HG02870 (cell line): Measurements from ENCODE around the gene SMIM7.
"Not testable (repeated sequence)": the region's sequence is repeated elsewhere in the genome, so short reads cannot be mapped to it uniquely, and the experiment has no call there.

ENCODE experiments used
- ATAC-seq: cut with Tn5 transposase; IDR thresholded peaks from one replicate; pipeline ENCODE4 v1.9.1; 2021; ENCODE audit warnings: mild to moderate bottlenecking, moderate library complexity; ENCODE audit not compliant: unreplicated experiment

Gene SMIM7

DNA sequence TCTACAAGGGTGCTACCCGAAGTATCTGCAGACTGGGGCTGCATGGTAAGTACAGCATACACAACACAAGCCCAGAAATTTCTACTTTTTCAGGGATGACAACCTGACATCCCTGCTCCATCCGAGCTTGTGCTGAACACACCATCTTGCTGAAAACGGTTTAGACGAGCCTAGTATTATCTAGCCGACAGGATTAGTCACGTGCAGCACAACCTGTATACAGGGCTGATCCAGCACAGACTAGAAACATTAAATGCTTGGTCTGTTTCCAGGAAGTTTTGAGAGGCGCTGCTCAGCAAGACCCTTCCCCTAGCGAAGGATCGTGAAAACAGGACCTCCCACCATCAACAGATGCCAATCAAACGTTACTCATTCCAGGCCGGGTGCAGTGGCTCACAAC is 4.2 kb downstream of the SMIM7 start:
- no peak for ATAC-seq

DNA sequence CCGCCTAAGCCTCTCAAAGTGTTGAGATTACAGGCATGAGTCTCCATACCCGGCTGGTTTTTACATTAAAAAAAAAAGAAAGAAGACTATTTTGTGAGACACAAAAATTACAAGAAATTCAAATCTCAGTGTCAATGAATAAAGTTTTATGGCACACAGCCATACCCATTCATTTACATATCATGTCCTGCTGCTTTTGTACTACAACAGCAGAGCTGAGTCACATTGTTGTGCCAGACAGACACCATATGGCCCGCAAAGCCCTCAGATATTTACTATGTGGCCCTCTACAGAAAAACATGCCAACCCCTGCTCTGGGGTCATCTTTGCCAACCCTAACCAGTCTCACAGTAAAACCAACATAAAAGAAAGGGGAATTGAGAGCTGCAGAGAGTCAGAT is 5.3 kb downstream of the SMIM7 start:
- ATAC-seq: no peak

DNA sequence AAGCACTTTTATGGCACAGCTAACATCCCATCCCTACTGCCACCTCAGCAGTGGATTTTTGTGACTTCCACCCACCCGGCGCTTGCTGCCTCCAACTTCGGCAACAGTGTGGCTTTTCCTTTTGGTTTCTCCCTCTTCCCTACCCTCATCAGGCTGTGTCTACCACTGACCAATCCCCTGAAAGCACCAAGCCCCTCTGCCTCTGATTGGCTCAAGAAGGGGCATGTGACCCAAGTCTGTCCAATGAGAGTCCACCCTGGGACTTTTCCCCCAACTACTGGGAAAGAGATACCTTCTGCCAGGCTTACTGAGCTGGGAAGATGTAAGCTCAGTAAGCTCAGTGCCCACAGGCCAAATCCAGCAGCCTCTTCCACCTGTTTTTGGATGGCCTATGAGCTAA is 5.8 kb downstream of the SMIM7 start:
- no peak for ATAC-seq

DNA sequence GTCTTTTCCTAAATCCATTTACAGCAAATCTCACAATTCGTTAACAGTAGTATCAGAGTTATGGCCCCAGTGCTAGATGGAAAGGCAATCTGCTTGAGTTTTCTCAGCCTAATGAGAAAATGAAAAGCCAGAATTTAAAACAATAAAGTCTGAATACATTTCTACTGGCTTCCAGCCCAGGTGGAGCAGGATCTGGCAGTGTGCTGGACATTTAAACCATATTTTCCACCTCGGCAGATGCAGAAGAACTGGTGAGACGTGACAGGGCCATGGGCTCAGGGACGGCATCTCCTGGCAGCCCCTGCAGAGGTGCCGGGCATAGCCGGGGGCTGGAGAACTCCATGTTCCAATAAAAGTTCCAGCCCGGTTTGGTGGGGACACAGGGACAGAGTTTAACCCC is 7.1 kb downstream of the SMIM7 start:
- no peak for ATAC-seq

DNA sequence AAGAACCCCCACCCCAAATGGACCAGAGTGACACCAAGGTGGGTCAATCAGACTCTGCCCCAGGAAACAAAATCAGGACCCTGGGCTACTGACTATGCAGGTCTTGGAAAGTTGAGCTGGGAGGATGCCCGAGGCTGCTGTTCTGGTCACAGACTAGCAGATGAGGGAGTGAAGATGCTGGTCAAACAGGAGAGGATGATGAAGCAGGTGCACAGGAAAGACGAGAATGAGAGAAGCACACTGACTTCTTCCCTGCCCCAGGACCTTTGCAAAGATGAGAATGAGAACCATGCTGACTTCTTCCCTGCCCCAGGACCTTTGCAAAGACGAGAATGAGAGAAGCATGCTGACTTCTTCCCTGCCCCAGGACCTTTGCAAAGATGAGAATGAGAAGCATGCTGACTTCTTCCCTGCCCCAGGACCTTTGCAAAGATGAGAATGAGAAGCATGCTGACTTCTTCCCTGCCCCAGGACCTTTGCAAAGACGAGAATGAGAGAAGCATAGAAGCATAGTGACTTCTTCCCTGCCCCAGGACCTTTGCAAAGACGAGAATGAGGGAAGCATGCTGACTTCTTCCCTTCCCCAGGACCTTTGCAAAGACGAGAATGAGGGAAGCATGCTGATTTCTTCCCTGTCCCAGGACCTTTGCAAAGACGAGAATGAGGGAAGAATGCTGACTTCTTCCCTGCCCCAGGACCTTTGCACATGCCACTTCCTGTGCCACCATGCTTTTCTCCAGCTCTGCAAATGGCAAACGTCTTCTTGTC is 8.3 kb downstream of the SMIM7 start:
- ATAC-seq: not testable (repeated sequence)

DNA sequence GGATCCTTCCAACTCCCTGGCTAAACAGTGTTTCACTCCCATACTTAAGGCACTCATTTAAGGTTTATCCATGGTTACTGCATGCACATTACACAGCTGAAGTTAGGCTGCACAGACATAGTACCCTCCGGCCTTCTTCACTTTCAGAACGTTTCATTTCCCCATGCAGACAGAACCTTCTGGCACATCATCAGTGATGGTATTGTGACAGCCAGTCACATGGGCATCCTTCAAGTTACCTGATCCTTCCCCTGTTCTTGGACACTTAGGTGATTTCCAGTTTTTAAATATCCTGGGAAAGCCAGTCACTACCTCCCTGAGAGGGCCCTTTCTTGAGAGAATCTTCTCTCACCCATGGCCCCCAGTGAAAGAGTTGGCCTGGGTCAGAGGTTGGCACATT is 9.1 kb downstream of the SMIM7 start:
- no peak for ATAC-seq

DNA sequence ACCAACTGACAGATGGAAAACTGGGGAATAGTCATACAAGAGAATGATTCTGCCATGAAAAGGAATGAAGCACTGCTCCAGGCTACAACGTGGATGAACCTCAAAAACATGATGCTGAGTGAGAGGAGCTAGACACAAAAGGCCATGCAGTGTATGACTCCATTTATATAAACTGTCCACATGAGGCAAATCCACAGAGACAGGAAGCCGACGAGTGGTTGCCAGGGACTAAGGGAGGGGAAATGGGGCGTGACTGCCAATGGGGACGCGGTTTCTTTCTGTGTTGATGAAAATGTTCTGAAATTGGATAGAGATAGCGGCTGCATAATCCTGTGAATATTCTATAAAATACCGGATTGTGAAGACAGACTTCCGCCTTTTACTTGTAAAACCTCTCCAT is 10.2 kb downstream of the SMIM7 start:
- ATAC-seq: no peak

DNA sequence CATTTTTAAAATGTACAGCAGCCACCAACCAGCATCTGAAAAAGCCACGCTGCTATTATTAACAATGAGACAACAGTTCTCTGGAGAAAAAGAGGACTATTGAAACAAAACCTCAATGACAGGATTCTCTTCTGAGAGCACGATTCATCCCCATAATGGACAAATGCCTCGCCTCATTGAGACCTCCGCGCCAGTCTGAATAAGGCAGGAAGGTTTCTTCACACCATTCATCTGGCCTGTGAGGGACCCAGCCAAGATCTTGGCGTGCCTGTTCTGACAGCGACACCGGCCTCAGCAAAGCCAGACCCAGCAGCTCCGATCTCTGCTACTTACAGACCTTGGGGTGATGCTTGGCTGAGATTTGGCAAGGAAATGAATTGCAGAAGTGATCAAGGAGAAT is 14.8 kb downstream of the SMIM7 start:
- ATAC-seq: no peak

DNA sequence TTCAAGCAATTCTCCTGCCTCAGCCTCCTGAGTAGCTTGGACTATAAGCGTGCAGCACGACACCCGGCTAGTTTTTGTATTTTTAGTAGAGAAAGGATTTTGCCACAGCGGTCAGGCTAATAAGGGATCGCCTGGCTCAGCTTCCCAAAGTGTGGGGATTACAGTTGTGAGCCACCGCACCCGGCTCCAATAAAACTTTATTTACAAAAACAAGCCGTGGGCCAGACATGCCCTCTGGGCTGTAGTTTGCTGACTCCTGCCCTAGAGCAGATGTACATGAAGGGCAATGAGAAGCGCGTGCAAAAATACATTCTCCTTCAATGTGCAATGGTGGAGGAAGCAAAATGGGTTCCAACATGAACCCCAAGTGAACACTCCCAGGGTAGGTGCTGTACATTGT is 18.2 kb downstream of the SMIM7 start:
- ATAC-seq: no peak

DNA sequence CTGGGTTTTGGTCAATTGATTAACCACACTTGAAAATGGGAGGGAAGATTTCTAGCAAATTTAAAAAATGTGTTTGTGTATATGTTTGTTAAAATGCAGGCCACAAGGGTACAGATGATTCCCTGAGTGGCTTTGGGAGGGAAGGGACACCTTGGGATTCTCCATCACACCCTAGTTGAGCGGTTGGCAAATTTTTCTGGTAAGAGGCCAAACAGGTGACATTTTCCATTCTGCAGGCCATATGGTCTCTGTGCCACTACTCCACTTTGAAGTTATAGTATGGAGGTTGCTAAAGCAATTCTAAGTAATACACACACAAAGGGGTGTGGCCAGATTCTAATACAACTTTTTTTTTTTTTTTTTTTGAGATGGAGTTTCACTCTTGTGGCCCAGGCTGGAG is 19.0 kb downstream of the SMIM7 start:
- ATAC-seq: no peak

DNA sequence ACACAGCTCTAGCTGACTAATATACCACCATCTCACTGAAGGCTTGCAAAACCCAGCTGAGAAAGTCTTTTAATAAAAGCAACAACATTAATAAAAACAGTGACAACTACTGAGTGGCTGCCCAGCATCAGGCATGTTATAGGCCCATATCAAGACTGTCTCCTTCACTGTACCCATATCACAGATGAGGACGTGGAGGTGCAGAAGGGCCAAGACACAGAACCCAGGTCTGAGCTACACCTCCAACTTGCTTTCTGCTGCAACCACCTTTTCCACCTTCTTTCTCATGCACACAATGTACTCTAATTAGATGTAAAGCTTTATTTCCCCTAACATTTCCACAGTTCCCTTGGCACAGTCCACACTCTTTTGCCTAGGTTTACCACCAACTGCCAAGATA is 21.3 kb downstream of the SMIM7 start:
- no peak for ATAC-seq

DNA sequence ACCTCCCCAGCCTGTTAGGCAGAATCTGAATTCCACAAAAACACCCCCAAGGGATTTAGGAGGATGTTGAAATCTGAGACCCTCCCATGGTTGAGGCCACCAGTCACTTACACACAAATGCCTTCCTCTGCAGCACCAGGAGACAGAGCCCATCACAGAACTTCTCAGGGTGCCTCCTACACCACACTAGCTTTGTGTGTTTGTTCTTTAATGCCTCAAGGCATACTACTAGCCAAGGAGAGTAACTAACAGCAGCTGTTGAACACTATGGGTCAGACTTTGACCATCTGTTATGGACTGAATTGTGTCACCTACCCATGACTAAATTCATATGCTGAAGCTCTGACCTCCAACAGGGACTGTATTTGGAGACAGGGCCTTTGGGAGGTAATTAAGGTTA is 22.4 kb downstream of the SMIM7 start:
- ATAC-seq: no peak

DNA sequence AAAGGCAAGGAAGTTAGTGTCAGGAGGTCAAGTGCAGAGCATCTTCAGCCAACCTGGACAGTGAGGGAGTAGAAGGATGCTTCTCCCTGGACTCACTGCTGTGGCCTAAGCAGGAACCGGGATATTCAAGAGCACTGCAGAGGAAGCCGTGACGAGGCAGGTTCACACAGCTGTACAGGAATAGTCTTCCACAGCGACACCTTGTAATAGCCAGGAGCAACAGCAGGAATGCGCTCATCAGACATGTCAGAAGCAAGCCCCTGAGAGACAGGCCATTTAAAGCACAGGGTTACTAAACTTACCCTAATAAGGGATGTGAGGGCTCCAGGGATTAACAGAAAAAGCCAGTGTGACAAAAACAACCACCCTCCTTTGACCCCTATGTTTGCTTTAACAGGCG is 28.5 kb downstream of the SMIM7 start:
- no peak for ATAC-seq

DNA sequence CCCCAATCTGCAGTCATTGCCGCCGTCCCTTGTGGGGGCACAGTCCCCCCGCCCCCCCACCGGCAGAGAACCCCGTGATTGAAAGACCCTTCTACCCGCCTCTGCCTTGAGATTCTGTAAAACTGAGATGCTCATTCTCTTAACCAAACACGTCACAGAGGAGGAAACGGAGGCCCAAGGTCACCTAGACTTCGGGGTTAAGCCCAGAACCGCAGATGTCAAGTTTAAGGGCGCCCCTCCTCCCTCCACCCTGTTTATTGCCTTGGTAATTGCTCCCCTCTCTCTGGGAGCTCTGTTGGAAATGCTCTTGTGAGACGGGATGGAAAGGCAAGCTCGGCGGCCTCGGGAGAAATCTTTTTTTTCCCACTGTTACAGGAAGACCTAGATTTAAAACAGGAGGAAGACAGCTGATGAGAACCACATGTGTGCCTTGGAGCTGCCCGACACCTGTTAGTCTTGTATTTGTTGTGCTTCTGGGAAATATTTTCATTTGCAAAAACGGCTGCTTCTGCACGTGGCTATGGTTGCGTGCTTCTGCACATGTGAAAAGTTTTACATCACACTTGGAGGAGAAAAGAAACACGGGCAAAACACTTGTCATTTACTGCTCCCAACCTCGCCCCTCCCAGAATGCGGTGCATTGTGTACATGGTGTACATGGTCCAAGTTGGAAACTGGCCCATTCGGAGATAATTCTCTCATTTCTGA is 30.8 kb downstream of the SMIM7 start:
- peak; percentile 4 for ATAC-seq

DNA sequence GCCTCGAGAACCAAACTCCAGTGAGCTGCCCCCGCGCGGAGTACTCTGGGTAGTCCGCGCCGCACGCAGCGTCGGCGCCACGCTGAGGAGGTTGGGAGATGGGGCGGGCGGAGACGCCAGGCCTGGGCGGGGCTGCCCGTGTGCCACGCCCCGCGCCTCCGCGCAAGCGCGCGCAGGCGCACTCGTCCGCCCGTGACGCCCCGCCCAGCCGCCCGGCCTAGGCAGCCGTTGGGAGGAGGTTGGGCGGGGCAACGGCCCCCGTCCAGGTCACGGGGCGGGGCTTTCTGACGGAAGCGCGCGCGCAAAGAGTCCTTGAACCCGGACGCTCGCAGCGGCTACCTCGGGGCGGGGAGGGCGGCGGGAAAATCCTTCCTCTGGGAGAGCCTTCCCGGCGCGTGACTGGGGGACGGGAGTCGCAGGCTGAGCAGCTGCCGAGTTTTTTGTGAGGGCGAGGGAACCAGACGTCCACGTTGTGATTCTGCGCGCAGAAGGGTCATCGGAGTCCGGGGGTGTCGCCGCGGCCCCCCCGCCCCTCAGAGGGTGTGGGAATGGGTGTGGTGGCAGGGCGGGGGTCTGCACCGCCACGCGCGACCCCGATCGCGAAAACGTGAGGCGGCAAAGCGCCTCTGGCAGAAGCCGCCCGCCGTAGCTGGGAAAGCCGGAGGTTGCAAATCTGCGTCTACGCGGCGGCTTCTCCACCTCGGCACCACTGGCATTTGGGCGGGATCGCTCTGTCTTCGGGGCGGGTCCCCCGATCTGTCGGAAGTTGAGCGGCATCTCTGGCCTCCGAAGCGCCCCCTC is 31.6 kb downstream of the SMIM7 start, which contains the start of gene MED26:
MED26 (minus strand) TSS at position 22 of the 801 bp plus-strand sequence. CDS start 261 bp downstream, outside the sequence.
- ATAC-seq: peak; percentile 72

DNA sequence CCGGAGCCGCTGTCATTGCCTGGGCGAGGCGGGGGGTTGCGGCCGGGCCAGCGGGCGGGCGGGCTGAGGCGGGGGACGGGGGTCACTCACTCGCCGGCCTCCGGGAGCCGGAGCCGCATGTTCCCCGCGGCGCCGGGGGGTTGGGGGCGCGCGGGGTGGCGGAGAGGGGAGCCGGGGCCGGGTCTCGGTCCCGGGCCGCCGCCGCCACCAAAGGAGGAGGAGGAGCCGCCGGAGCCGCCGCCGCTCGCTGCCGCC is 32.1 kb downstream of the SMIM7 start:
- no peak for ATAC-seq

DNA sequence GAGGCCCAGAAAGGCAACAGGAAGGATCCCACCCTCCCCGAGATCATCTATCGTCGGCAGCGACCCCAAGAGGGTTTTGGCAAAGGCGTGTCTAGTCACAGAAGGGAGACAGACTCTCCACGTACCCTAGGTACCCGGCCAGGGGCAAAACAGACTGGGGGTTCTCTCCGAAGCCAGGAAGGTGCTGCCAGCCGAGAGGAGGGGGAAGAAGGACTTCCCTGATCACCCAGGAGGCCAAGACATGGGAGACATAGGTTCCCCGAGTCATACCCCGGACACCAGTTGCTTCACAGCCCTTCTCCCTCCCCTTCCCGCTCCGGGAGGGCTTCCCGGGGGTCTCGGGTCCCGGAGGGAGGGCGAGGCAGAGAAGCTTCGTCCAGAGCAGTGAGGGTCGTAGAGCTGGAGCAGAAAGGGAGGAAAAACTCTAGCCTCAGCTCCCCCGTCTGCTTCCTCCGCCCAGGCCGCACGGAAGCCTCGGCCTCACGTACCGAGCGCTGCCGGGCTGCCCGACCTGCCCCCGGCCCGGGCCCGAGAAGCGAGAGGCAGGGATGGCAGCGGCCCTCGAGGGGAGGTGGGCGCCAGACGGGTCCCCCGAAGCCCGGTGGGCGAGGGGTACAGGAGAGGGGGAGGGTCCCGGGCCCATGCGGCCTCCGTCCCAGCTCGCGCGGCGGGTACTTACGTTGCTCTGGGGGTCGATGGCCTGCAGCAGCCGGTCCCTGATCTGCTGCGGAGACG is 32.6 kb downstream of the SMIM7 start:
- no peak for ATAC-seq

DNA sequence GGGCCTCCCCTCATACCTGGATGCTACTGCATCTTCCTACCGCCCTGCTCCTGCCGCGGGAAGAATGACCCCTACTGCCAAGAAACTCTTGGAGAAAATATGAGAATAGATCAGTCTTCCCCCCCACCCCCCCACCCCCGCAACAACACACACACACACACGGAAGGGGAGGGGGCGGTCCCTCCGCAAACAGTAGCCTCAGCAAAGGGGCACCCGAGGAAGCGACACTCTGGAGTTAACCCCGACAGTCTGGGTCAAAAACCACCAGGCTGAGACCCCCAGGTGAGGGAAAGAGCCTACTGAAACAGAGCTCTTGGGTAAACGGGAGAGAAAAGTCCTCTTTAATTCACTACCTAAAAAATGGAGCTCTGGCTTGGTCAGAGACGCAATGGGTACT is 33.1 kb downstream of the SMIM7 start:
- ATAC-seq: no peak

DNA sequence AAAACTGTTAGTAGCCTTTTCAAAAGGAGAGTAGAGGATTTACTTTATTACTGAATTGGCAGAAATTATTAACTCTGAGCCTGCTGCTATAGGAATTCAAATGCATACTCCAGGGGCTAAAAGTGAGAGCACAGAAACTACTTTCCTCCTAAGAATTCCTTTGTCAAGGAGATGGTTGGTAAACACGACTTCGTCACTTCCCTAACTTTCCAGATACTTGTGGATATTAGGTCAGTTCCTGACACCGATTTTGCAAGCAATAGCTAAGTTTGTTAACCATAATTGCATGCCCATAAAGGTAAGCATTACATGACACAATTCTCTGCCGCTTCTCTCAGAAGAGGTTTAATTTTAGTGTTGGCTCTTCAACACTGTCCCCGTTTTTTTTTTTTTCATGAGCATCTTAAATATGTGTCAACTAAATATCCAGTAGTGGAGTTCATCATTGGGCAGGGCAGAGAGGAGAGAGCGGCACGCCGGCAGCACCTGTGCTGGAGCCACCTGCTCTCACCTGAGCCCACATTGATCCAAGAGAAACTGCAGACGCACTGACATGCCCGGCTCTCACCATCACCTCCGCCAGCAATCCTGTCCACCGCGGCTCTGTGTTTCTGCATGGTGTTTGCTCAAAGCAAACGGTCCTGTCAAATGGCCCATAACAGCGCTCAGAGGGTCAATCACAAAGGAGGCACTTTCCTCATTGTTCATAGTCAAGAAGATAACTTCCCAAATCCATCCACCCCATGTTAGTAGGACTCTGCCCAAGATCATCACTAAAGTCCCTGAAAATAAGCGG is 34.6 kb downstream of the SMIM7 start:
- ATAC-seq: no peak

DNA sequence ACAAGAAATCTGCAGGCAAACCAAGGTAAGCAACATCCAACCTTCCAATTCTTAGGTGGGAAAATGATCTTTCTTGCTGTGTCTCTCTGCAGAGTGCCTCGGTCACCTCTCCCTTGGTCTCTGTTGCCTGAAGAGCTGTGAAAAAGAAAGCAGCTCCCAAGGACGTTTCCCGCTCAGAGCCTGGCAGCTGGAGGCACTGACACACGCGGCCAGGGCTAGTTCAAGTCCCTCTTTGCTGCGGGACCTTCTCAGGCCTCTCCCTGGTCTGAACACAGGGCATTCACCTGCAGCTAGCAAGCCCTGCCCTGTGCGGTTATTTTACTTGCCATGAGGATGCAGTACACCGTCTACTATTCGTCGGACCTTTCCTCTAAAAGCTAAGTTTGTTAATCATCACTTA is 35.7 kb downstream of the SMIM7 start:
- no peak for ATAC-seq

DNA sequence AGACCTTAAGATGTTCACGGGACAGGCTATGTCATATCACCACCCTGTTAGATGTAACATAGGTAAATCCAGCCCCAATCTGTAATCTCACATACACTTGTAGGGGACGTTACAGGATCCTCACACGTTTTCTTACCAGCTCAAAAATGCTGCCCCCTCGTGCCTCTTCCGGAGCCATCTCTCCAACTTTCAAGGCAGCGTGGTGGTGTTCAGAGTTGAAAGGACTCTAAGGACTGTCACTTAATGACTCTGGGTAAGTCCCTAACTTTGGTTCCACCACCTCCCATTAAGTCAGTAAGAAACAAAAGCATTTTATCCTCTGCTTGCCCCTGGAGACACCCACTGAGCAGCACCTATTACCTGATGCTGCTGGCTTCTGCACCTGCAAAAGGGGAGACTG is 36.4 kb downstream of the SMIM7 start:
- no peak for ATAC-seq
